Stimulated activated CD4-positive, alpha-beta T cell treated with anti-CD3 and anti-CD28 coated beads, Interleukin-2, amount 100 ng/mL, for 48 hours (primary cell): Measurements from ENCODE around the gene HTR3C.

Experiments
- DNase-seq, 2 donors: peaks; one replicate each; pipeline ENCODE4 v3.0.0-alpha.2; 2020

HTR3C gene

DNA sequence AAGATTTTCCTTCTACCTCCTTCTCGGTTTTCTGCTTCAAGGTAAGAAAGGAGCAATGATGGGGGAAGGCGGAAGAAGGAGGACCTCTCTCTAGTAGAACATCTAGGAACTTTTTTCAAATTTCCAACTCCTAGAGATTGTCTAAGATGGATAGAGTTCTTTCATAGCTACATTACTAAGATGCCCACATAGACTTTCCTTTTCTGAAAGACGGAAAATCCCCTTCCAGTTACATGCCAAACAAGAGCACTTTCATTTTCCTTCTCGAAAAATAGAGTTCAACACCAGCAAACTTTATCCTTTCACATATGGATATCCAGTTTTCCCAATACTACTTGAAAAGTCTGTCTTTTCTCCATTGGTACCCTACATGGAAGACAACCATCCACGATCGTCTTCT lies 44.7 kb downstream of the HTR3C start:
- DNase-seq, result no peak

- DNase-seq, result no peak
Measured at GRCh38 chr3:184099806-184100686, 47.2 kb downstream of the HTR3C start.
